ENCODE measurements around the gene SHB.
"Not testable (repeated sequence)": the region's sequence is repeated elsewhere in the genome, so short reads cannot be mapped to it uniquely, and the experiment has no call there.

SHB gene

GRCh38 chr9:37914154-37914551 lies 154.9 kb downstream of the SHB start:
- no peak for DNase-seq

- peak; percentile 86 for DNase-seq
Measured at GRCh38 chr9:37913480-37914153, 155.4 kb downstream of the SHB start.

GRCh38 chr9:37911271-37911681 lies 157.8 kb downstream of the SHB start:
- DNase-seq: no peak

GRCh38 chr9:37910271-37910670 lies 158.8 kb downstream of the SHB start:
- no peak for DNase-seq

GRCh38 chr9:37909836-37910235 lies 159.2 kb downstream of the SHB start:
- DNase-seq: not testable (repeated sequence)

- DNase-seq: no peak
Measured at GRCh38 chr9:37909326-37909725, 159.7 kb downstream of the SHB start.

- DNase-seq: no peak
Measured at GRCh38 chr9:37908698-37909186, 160.3 kb downstream of the SHB start.

GRCh38 chr9:37908283-37908682 lies 160.7 kb downstream of the SHB start:
- DNase-seq: no peak

- no peak for DNase-seq
Measured at GRCh38 chr9:37906312-37907239, 162.5 kb downstream of the SHB start.

- no peak for DNase-seq
Measured at GRCh38 chr9:37905776-37906175, 163.3 kb downstream of the SHB start.

GRCh38 chr9:37905131-37905505 lies 163.9 kb downstream of the SHB start:
- DNase-seq: no peak

- peak; percentile 46 for DNase-seq
Measured at GRCh38 chr9:37904445-37905130, 164.4 kb downstream of the SHB start.

- peak; percentile 91 for DNase-seq
Measured at GRCh38 chr9:37903647-37904444, 165.2 kb downstream of the SHB start, which contains the start of gene SLC25A51. SLC25A51 (minus strand) TSS chr9:37904127; CDS start chr9:37888550, 15,577 bp downstream.

- DNase-seq: peak; percentile 36
Measured at GRCh38 chr9:37902796-37903646, 166.0 kb downstream of the SHB start.

- no peak for DNase-seq
Measured at GRCh38 chr9:37902131-37902530, 166.9 kb downstream of the SHB start.

- peak; percentile 78 for DNase-seq
Measured at GRCh38 chr9:37899041-37899440, 170.0 kb downstream of the SHB start.

- no peak for DNase-seq
Measured at GRCh38 chr9:37897665-37898064, 171.4 kb downstream of the SHB start.

GRCh38 chr9:37892063-37892462 lies 177.0 kb downstream of the SHB start:
- no peak for DNase-seq

GRCh38 chr9:37891042-37891441 lies 178.0 kb downstream of the SHB start:
- DNase-seq: not testable (repeated sequence)

- DNase-seq: no peak
Measured at GRCh38 chr9:37889536-37889935, 179.5 kb downstream of the SHB start.

GRCh38 chr9:37887977-37888583 lies 180.9 kb downstream of the SHB start:
- DNase-seq: not testable (repeated sequence)

All from fibroblast of skin of back (primary cell).